Thoracic aorta (tissue), 2 donors: ENCODE results near the gene ZNF664. TPM values are rescaled to one million over a fixed set of nuclear protein-coding genes. Genes with fewer than 3 reads are reported as not detected.
A peak's percentile ranks its signal among the peaks of the same experiment; 100 is the strongest.

Experiments used
- ATAC-seq: fragments of 150-250 bp; one replicate; pipeline ENCODE4 v1.8.0; 2017; ENCODE audit warnings: low read depth; ENCODE audit not compliant: insufficient number of reproducible peaks, low FRiP score
- DNase-seq: peaks from one replicate; pipeline ENCODE4 v3.0.0-alpha.2; 2020; ENCODE audit warnings: low spot score
- H3K27ac ChIP-seq, 2 donors: fragments of 200-600 bp; sonication (generic); 1 replicate in 1 of 2; 2 replicates in 1 of 2; pipeline ENCODE4 v1.5.1; 2016; ENCODE audit warnings: mild to moderate bottlenecking in 2 of 2, moderate library complexity in 2 of 2
- H3K27me3 ChIP-seq: fragments of 200-600 bp; sonication (generic); replicated peaks from 2 replicates; pipeline ENCODE4 v1.6.0; 2016; ENCODE audit warnings: mild to moderate bottlenecking; ENCODE audit not compliant: insufficient read depth
- H3K36me3 ChIP-seq: fragments of 200-600 bp; sonication (generic); one replicate; pipeline ENCODE4 v1.5.1; 2016
- H3K4me1 ChIP-seq, 2 donors: fragments of 200-600 bp; sonication (generic); 1 replicate in 1 of 2; 2 replicates in 1 of 2; pipeline versions ENCODE4 v1.5.1 to v1.6.0; 2016; ENCODE audit warnings: low read depth in 2 of 2, mild to moderate bottlenecking in 1 of 2; ENCODE audit not compliant: control insufficient read depth in 1 of 2
- H3K4me3 ChIP-seq: fragments of 200-600 bp; sonication (generic); 2 replicates; pipeline ENCODE4 v1.5.1; 2016; ENCODE audit warnings: mild to moderate bottlenecking
- H3K9me3 ChIP-seq: fragments of 200-600 bp; sonication (generic); 2 replicates; pipeline ENCODE4 v1.5.1; 2016
- total RNA-seq, 2 donors: library from RNA; depleted of rRNA; stranded (reverse); fragments of >200 nt; gene quantifications; one replicate each; pipeline versions ENCODE4 v1.1.0 to v1.2.3, GENCODE V29; 2016
- TF ChIP-seq, protein P1 (sequence below): fragments of 200-600 bp; sonication (generic); IDR thresholded peaks from one replicate; pipeline ENCODE4 v1.5.1; 2019; ENCODE audit warnings: antibody characterized with exemption

ZNF664 gene
- total RNA-seq, 2 donors from 2014 or later: 46.4 to 48.2 TPM

DNA sequence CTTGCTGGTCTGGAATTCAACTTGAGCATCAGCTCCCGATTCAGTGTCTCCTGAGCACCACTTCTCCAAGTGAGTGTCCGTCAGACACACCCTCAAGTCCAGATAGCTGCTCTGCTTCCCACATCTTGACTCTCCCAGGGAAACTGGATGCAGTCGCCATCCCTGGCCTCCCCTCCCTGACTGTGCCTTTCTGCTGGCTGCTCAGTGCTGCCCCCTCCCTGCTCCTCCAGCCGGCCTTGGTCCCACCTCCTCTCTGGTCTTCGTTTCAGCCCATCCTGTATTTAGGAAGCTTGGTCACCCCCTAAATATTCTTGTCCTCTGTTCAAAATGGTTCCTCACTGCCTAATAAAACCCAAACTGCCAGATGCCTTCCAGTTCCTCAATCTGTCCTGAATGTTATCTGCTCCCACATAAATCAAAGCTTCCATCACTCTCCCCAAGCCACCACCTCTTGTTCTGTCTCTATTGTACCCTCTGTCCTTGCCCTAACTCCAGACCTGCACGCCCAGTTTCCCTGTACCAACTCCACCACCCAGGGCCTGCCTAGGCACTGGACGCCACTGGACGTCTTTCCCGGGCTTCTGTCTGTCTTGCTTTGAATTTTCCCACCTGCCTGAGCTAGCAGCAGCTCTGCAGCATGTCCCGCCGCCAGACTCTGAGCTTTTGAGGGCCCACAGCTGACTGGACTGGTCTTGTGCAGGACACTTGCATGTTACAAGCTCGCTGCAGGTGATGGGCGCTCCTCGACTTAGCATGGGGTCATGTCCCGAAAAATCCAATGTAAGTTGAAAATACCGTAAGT is 34.1 kb upstream of the ZNF664 start:
- Histone ChIP-seq H3K27me3 (no peaks in the 10 kb centered on the region), H3K4me3 (no peak overlapping the region), H3K27ac (no peak overlapping the region), H3K4me1 (peaks cover 0 to 23% of the 10 kb centered on the region in 2 donors), H3K9me3 (peaks cover 4% of the 10 kb centered on the region), H3K36me3 (peaks cover 42% of the 10 kb centered on the region)
- no peak for DNase-seq
- TF ChIP-seq, protein P1, sequence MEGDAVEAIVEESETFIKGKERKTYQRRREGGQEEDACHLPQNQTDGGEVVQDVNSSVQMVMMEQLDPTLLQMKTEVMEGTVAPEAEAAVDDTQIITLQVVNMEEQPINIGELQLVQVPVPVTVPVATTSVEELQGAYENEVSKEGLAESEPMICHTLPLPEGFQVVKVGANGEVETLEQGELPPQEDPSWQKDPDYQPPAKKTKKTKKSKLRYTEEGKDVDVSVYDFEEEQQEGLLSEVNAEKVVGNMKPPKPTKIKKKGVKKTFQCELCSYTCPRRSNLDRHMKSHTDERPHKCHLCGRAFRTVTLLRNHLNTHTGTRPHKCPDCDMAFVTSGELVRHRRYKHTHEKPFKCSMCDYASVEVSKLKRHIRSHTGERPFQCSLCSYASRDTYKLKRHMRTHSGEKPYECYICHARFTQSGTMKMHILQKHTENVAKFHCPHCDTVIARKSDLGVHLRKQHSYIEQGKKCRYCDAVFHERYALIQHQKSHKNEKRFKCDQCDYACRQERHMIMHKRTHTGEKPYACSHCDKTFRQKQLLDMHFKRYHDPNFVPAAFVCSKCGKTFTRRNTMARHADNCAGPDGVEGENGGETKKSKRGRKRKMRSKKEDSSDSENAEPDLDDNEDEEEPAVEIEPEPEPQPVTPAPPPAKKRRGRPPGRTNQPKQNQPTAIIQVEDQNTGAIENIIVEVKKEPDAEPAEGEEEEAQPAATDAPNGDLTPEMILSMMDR: no peak
- ATAC-seq: no peak

DNA sequence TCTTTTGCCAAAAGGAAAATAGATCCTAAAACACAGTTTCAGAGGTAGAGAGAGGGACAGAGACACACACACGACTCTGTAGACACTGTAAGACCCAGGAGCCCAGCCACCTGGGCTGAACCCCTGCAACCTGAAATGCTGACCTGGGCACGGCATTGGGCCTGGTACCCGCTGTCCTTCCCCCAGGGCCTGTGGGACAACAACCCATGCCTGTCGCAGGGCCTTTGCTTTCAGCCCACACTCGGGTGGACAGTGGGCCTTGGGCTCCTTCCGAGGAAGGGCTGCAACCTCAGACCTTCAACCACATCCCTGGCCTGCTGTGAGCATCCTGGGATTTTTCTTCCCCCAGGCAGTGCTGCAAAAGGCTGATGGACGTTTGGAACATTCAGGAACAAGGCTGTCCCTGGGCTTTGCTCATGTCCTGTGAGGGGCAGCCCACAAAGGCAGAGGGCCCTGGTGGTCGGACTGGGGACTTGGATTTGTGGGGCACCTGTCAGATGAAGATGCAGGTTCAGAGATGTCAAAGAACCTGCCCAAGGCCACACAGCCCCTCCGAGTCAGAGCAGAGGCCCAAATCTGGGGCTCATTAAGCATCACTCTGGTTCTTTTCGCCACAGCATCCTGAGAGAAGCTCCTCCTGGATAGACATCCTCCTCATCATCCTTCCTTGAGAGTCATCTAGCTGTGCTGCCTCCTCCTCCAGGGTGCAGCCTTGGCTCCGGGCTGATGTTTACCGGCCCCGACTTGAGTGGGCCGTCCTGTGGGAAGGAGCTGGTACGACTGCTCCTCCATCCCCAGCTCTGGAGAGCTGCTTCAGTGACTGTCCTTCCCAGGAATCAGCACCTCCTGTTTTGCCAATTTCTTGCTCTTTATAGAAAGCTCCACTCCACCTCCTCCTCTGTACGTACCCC is 33.0 kb upstream of the ZNF664 start:
- H3K4me1 ChIP-seq: peaks cover 0 to 24% of the 10 kb centered on the region in 2 donors
- H3K36me3 ChIP-seq: peaks cover 42% of the 10 kb centered on the region
- ATAC-seq (no peak), DNase-seq (no peak)
- H3K4me3 ChIP-seq: no peak overlapping the region
- H3K9me3 ChIP-seq: peaks cover 4% of the 10 kb centered on the region
- no peaks in the 10 kb centered on the region for H3K27me3 ChIP-seq
- no peak overlapping the region for H3K27ac ChIP-seq
- TF ChIP-seq, protein P1: no peak

DNA sequence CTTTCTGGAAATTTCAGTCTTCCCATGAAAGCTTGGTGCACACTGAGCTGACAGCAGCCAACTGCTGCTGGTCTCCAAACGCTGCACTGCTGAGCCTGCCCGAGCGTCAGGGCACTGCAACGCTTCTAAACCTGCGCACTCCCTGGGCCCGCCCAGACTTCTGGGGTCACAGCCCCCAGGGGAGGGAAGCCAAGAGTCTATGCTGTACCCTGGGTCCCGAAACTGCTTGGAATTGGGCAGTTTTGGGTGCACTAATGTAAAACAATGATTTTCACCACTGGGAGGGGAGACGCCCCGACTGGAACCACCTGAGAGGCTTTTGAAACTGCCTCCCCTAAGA is 32.4 kb upstream of the ZNF664 start:
- peaks cover 0 to 24% of the 10 kb centered on the region in 2 donors for H3K4me1 ChIP-seq
- H3K27me3 ChIP-seq: no peaks in the 10 kb centered on the region
- H3K9me3 ChIP-seq: peaks cover 4% of the 10 kb centered on the region
- TF ChIP-seq, protein P1: no peak
- H3K36me3 ChIP-seq: peaks cover 46% of the 10 kb centered on the region
- ATAC-seq: no peak
- H3K27ac ChIP-seq: no peak overlapping the region
- no peak for DNase-seq
- H3K4me3 ChIP-seq: no peak overlapping the region

DNA sequence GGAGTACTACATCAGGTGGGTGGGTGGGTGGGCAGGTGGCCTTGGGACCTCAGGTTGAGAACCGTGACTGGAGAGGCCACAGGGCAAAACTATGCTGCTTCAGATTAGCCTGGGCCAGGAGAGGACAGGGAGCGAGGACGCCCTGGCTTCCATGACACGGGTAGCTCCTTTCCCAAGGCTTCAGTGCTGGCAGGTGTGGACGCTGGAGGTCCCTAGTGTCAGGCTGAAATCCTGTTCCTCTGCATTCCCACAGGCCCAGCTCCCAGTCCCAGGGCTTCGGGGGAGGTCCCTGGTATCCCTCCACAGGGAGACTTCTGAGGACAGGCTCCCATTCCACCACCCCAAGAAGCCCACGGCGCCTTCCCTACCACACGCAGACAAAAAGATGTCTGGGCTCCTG is 32.0 kb upstream of the ZNF664 start:
- Histone ChIP-seq H3K4me1 (peaks cover 0 to 24% of the 10 kb centered on the region in 2 donors), H3K4me3 (no peak overlapping the region), H3K27ac (peak overlapping the region in 1 of 2 donors; percentile 65), H3K9me3 (peaks cover 4% of the 10 kb centered on the region), H3K36me3 (peaks cover 43% of the 10 kb centered on the region), H3K27me3 (no peaks in the 10 kb centered on the region)
- ATAC-seq (no peak), DNase-seq (no peak)
- TF ChIP-seq, protein P1: no peak

DNA sequence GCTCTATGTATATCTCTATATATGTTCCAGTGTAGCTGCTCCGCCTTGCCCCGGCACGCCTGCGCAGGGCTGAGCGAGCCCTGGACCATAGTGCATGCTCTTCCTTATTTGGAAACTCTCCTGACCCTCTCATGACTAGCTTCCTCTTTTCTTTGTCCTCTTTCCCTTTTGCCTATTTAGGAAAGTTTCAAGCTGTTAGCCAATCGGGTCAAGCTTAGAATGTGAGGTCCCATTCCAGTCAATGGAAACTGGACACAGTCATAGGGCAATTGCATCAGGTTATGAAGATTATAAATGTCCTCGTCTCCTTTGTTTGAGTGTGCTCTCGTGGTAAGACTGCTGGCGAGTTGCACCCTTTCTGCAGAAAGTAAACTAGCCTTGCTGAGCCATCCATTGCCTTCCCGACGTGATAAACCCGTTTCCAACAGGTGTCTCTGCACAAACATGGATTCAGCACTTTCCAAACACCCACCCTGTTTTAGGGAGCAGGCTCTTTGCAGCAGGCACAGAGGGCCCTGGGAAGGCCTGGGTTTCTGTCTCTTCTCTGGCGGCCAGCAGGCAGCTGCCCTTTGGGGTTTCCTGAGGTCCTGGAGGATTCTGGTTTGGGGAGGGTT is 31.3 kb upstream of the ZNF664 start:
- DNase-seq: no peak
- TF ChIP-seq, protein P1: no peak
- Histone ChIP-seq H3K27ac (peak overlapping the region; percentile 65 to 69), H3K4me1 (peaks cover 0 to 24% of the 10 kb centered on the region in 2 donors), H3K36me3 (peaks cover 35% of the 10 kb centered on the region), H3K4me3 (peak overlapping the region; percentile 7), H3K27me3 (no peaks in the 10 kb centered on the region), H3K9me3 (peaks cover 4% of the 10 kb centered on the region)
- ATAC-seq: peak; percentile 75
